Measurements from ENCODE around the gene CTXND1.
A peak's percentile ranks its signal among the peaks of the same experiment; 100 is the strongest.
"Not testable (repeated sequence)": the region's sequence is repeated elsewhere in the genome, so short reads cannot be mapped to it uniquely, and the experiment has no call there.

CTXND1 gene

DNA sequence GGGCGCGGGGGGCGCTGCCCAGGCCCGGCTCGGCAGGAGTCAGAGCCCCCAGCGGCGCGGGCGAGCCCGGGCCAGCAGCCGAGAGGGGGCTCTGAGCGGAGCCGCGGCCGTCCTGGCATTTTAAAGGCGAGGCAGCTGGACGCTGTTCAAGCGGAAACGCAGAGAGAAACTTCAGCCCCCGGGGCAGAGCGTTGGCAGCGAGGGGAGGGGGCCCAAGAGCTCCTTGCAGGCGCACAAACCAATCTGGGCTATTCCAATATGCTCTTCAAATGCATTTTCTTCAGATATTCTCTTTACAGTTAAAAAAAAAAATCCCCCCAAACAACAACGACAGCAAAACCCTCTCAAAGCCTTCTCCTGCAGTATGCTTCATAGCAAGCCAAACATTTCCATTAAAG lies at the start of gene CTXND1:
Gene CTXND1, minus strand, starts transcription at position 93 of the 398 bp plus-strand sequence. CDS start 50,264 bp downstream, outside the sequence.
- Mint-ChIP-seq H3K9me3 (no peaks in the 10 kb centered on the region), H3K4me3 (peak within 1 kb of the TSS; percentile 22), H3K36me3 (no peaks in the 10 kb centered on the region), H3K27ac (no peak within 1 kb of the TSS), H3K4me1 (no peaks in the 10 kb centered on the region)
- DNase-seq (ENCODE audit: low spot score in 2 of 2) (no peak), ATAC-seq (no peak)

DNA sequence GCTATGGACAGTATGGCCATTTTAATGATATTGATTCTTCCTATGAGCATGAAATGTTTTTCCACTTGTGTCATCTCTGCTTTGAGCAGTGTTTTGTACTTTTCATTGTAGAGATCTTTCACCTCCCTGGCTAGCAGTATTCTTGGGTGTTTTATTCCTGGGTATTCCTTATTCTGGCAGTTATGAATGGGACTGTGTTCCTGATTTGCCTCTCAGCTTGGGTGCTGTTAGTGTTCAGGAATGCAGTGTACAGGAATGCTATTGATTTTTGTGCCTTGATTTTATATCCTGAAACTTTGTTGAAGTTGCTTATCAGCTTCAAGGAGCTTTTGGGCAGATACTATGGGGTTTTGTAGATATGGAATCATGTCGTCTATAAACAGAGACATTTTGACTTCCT lies 49.5 kb upstream of the CTXND1 start:
- DNase-seq (ENCODE audit: low spot score in 2 of 2) (no peak), ATAC-seq (no peak)
- no peak overlapping the region for H3K4me3 Mint-ChIP-seq
- no peak overlapping the region for H3K27ac Mint-ChIP-seq
- no peaks in the 10 kb centered on the region for H3K9me3 Mint-ChIP-seq
- no peaks in the 10 kb centered on the region for H3K4me1 Mint-ChIP-seq
- no peaks in the 10 kb centered on the region for H3K36me3 Mint-ChIP-seq

DNA sequence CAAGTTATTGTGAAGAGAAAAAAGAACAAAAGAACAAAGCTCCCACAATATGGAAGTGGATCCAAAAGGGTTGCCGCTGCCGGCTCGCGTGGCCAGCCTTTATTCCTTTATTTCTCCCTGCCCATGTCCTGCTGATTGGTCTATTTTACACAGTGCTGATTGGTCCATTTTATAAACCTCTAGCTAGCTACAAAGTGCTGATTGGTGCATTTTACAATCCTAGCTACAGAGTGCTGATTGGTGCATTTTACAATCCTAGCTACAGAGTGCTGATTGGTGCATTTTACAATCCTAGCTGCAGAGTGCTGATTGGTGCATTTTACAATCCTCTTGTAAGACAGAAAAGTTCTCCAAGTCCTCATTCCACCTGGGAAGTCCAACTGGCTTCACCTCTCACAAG lies 43.8 kb upstream of the CTXND1 start:
- not testable (repeated sequence) for H3K9me3 Mint-ChIP-seq; H3K4me1 Mint-ChIP-seq; H3K4me3 Mint-ChIP-seq; DNase-seq (ENCODE audit: low spot score in 2 of 2); H3K27ac Mint-ChIP-seq; H3K36me3 Mint-ChIP-seq; ATAC-seq

DNA sequence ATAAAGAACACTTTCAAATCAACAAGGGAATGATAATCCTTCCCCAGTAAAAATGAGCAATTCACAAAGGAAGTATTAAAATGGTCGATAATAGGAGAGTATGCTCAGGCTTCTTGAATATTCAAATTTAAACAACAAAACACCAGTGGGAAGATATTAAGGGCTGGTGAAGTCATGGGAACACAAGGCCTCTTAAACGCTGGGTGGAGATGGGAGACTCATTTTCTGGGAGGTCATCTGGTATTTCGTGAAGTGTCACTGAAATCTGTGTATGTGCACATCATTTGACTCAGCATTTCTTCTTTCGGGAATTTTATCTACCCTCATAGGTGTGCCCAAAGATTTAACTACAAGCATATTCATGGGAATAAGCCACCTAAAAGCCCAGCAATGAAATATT lies 40.1 kb upstream of the CTXND1 start:
- Mint-ChIP-seq H3K4me3 (no peak overlapping the region), H3K27ac (no peak overlapping the region), H3K36me3 (no peaks in the 10 kb centered on the region), H3K9me3 (no peaks in the 10 kb centered on the region), H3K4me1 (no peaks in the 10 kb centered on the region)
- ATAC-seq (no peak), DNase-seq (ENCODE audit: low spot score in 2 of 2) (no peak)

DNA sequence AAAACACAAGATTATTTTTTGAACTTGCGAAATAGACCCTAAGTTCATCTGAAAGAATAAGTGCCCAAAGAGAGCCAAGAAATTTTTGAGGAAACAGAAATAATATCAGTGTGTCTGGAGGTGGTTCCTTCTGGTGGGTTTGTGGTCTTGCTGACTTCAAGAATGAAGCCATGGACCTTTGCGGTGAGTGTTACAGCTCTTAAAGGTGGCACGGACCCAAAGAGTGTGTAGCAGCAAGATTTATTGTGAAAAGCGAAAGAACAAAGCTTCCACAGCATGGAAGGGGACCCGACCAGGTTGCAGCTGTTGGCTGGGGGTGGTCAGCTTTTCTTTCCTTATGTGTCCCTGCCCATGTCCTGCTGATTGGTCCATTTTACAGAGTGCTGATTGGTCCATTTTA lies 38.9 kb upstream of the CTXND1 start:
- H3K4me3 Mint-ChIP-seq; H3K4me1 Mint-ChIP-seq; DNase-seq (ENCODE audit: low spot score in 2 of 2); ATAC-seq; H3K36me3 Mint-ChIP-seq; H3K27ac Mint-ChIP-seq; H3K9me3 Mint-ChIP-seq: not testable (repeated sequence)

DNA sequence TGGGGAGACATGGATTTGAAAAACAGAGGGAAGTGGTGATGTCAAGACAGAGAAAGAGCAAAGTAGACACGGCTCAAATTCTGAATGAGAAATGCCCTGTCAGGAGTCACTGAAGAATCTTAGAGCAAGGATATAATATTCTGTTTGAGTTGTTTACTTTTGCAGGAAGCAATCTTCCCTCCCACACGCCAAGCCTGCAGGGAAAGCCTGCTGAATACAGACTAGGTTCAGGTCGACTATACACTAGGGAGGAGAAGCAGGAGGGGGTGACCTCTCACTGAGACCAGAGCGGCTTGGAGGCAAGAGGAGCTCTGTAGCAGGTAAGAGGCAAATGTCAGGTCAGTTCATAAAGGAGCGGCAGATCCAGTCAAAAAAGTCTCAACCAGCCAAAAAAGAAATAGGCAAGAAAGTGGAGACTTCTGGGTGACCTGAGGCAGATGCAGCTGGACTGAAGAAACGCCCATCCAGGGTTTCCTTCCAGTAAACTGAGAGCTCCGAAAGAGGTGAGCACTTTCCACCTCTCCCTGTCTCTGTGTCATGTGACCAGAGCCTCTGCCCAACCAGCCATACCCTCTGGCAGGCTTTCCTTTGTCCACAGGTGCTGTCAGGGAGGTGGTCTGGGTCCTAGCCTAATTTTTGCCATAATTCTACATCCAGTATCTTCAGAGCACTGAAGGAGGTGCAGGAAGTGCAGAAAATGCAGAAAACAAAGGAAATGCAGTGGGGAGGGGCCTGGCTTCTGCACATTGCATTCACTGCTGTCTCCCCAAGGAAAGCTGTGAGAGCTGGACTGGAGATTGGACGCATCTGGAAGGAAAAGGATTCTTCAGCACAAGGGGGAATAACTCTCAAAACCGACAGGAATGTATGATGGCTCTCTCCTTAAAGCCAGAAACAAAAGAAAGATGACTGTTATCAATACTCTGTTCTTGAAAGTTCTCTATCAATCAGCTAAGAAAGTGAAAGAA lies 37.8 kb upstream of the CTXND1 start:
- H3K4me3 Mint-ChIP-seq, result no peak overlapping the region
- no peaks in the 10 kb centered on the region for H3K9me3 Mint-ChIP-seq
- H3K36me3 Mint-ChIP-seq, result no peaks in the 10 kb centered on the region
- ATAC-seq (no peak), DNase-seq (ENCODE audit: low spot score in 2 of 2) (no peak)
- no peaks in the 10 kb centered on the region for H3K4me1 Mint-ChIP-seq
- no peak overlapping the region for H3K27ac Mint-ChIP-seq

DNA sequence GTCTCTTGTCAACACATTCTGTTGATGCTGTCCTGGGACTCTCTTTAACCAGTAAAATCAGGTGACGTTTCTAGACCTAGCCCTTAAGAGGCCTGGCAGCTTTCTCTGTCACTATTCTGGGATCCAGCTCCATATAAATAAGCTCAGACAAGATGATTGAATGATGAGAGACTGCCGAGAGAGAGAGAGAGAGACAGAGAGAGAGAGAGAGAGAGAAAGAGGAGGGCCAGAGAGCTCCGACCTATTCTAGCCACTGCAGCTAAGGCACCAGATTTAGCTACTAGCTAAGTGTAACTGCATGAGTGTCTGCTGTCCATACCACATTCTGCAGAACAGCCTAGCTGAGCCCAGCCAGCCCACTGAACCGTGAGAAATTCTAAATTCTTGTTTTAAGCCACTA lies 36.1 kb upstream of the CTXND1 start:
- DNase-seq (ENCODE audit: low spot score in 2 of 2) (no peak), ATAC-seq (no peak)
- H3K9me3 Mint-ChIP-seq, result no peaks in the 10 kb centered on the region
- no peak overlapping the region for H3K27ac Mint-ChIP-seq
- no peak overlapping the region for H3K4me3 Mint-ChIP-seq
- H3K36me3 Mint-ChIP-seq, result no peaks in the 10 kb centered on the region
- H3K4me1 Mint-ChIP-seq, result no peaks in the 10 kb centered on the region

DNA sequence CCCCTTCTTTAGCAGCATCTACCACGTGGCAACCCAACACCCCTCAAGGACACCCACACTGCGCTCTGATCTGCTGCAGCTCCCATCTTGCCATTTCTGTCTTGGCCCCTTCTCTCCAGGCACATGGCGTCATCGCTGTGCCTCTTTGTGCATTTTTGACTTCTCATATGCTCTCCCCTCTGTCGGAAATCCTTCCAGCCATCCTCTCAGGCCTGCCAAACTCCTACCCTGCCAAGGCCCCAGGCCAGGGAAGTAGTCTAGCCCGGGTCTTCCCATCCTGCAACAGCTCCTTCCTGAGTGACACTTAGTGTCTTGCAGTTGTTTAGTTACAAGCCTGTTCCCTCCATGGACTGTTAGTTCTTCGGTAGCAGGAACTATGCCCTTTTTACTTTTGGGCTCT lies 34.0 kb upstream of the CTXND1 start:
- Mint-ChIP-seq H3K36me3 (no peaks in the 10 kb centered on the region), H3K9me3 (no peaks in the 10 kb centered on the region), H3K4me3 (no peak overlapping the region), H3K27ac (no peak overlapping the region), H3K4me1 (no peaks in the 10 kb centered on the region)
- DNase-seq (ENCODE audit: low spot score in 2 of 2), result no peak
- ATAC-seq, result peak; percentile 11

DNA sequence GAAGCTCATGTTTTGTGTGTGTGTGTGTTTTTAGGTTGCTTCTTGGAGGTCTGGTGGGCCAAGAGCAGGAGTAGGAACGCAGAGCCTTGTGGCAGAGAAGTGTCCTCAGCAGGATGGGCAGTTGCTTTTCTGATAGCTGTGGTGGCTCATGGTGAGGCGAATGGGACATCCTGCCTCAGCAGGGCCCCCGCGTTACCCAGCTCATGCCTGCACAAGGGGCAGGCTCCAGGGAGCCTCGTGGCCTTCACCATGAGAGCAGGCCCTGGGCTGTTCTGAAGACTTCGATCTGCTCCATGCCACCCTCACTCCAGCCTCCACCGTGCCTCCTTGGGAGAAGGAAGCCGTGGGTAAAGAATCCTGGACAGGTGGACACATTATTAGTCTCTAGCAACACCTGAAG lies 33.4 kb upstream of the CTXND1 start:
- no peak overlapping the region for H3K27ac Mint-ChIP-seq
- no peaks in the 10 kb centered on the region for H3K4me1 Mint-ChIP-seq
- H3K36me3 Mint-ChIP-seq, result no peaks in the 10 kb centered on the region
- H3K9me3 Mint-ChIP-seq, result no peaks in the 10 kb centered on the region
- no peak overlapping the region for H3K4me3 Mint-ChIP-seq
- ATAC-seq (no peak), DNase-seq (ENCODE audit: low spot score in 2 of 2) (no peak)

DNA sequence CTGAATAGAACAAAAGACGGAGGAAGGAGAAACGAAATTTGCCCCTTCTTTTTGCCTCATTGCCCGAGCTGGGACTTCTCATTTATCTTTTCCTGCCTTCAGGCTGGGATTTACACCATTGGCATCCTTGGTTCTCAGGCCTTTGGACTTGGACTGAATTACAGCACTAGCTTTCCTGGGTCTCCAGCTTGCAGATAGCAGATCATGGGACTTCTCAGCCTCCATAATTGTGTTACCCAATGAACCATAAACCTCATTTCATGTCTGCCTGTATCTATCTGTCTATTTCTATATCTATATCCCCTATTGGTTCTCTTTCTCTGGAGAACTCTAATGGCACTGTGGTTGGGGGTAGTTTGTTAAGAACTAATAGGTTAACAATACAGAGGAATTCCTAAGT lies 31.5 kb upstream of the CTXND1 start:
- ATAC-seq (no peak), DNase-seq (ENCODE audit: low spot score in 2 of 2) (no peak)
- no peaks in the 10 kb centered on the region for H3K4me1 Mint-ChIP-seq
- no peak overlapping the region for H3K4me3 Mint-ChIP-seq
- H3K36me3 Mint-ChIP-seq, result no peaks in the 10 kb centered on the region
- H3K27ac Mint-ChIP-seq, result no peak overlapping the region
- H3K9me3 Mint-ChIP-seq, result no peaks in the 10 kb centered on the region

DNA sequence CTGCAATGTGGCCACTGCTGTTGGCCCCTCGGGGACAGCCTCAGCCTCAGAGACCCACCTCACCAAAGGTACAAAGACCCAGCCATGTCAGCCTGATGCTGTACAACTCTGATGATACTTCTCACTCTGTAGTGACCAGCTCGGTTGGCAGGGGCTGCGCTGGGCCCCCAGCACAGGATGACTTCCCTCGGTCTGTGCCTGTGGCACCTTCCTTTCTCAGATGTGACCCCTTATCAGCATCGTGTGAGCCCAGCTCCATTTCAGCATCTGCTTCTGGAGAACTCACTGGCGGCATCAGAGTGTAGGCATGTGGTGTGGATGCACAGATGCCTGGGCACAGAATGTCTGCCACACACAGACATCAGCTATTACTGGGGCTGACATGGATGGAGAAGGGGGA lies 25.1 kb upstream of the CTXND1 start:
- Mint-ChIP-seq H3K4me1 (no peaks in the 10 kb centered on the region), H3K36me3 (no peaks in the 10 kb centered on the region), H3K9me3 (no peaks in the 10 kb centered on the region), H3K27ac (no peak overlapping the region), H3K4me3 (no peak overlapping the region)
- DNase-seq (ENCODE audit: low spot score in 2 of 2) (no peak), ATAC-seq (peak; percentile 27)

DNA sequence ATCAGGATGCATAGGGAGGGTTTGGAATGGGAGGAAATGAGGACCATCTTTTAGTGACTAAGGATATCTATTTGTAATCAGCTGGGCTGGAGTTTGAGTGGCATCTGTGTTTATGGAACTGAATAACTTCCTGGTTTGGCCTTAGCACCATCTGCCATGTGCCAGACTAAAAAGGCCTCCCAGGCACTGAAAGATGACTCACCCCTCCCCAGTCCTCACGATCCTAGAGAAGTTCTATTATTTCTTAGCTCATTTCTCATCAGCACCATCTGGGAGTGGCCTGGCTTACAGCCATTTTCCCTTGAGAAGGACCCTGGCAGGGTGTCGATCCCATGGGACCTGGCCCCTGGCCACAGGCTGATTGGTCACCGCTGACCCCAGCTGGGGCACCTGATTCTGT lies 23.9 kb upstream of the CTXND1 start:
- no peaks in the 10 kb centered on the region for H3K4me1 Mint-ChIP-seq
- no peaks in the 10 kb centered on the region for H3K36me3 Mint-ChIP-seq
- DNase-seq (ENCODE audit: low spot score in 2 of 2) (no peak), ATAC-seq (no peak)
- H3K27ac Mint-ChIP-seq, result no peak overlapping the region
- no peak overlapping the region for H3K4me3 Mint-ChIP-seq
- H3K9me3 Mint-ChIP-seq, result no peaks in the 10 kb centered on the region

DNA sequence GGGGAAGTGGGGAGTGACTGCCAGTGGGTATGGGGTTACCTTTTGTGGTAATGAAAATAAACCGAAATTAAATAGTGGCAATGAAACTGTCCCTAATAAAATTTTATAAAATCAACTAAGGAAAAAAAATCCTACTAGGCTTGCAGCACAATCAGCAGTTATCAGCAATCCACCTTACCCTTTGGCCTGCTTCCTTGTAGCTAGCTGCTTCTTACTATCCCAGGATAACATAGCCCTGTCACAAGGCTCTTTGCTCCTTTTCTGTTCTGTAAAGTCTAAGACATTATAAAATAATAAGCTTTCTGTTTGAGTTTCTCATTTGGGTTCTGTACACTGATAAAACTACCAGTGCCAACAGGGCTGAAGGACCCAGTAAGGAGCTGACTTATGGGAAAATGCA lies 23.0 kb upstream of the CTXND1 start:
- no peak for DNase-seq (ENCODE audit: low spot score in 2 of 2)
- no peaks in the 10 kb centered on the region for H3K9me3 Mint-ChIP-seq
- H3K27ac Mint-ChIP-seq, result no peak overlapping the region
- H3K4me1 Mint-ChIP-seq, result no peaks in the 10 kb centered on the region
- H3K36me3 Mint-ChIP-seq, result no peaks in the 10 kb centered on the region
- no peak overlapping the region for H3K4me3 Mint-ChIP-seq
- ATAC-seq, result no peak

DNA sequence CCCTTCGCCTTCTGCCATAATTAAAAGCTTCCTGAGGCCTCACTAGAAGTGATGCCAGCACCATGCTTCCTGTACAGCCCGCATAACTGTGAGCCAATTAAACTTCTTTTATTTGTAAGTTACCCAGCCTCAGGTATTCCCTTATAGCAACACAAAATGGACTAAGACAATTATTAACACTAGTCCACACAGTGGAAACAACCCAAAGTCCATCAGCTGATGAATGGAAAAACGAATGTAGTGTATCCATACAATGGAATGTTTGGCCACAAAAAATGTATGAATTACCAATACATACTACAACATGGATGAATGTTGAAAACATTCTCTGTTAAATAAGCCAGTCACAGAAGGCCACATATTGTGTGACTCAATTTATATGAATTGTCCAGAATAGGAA lies 22.5 kb upstream of the CTXND1 start:
- Mint-ChIP-seq H3K4me1 (no peaks in the 10 kb centered on the region), H3K27ac (no peak overlapping the region), H3K4me3 (no peak overlapping the region), H3K9me3 (no peaks in the 10 kb centered on the region), H3K36me3 (no peaks in the 10 kb centered on the region)
- DNase-seq (ENCODE audit: low spot score in 2 of 2), result no peak
- no peak for ATAC-seq

DNA sequence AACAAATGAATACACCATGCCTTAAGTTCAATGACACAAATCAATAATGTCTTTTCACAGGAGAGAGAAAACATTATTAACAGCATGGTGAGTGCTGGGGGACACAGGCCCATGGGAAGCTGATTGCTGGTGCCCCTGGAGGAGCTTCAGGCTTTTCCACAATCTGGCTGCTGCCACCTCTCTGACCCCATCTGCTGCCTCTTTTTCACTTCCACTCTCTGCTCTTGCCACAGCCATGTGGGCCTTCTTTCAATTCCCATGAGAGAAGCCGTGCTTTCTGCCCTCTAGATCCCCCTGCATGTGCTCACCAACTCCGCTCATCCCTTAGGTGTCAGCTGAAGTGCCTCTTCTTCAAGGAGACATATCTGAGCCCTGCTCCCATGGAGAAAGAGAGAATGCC lies 21.0 kb upstream of the CTXND1 start:
- H3K4me1 Mint-ChIP-seq, result no peaks in the 10 kb centered on the region
- H3K4me3 Mint-ChIP-seq, result no peak overlapping the region
- ATAC-seq (no peak), DNase-seq (ENCODE audit: low spot score in 2 of 2) (no peak)
- no peak overlapping the region for H3K27ac Mint-ChIP-seq
- no peaks in the 10 kb centered on the region for H3K9me3 Mint-ChIP-seq
- H3K36me3 Mint-ChIP-seq, result no peaks in the 10 kb centered on the region

DNA sequence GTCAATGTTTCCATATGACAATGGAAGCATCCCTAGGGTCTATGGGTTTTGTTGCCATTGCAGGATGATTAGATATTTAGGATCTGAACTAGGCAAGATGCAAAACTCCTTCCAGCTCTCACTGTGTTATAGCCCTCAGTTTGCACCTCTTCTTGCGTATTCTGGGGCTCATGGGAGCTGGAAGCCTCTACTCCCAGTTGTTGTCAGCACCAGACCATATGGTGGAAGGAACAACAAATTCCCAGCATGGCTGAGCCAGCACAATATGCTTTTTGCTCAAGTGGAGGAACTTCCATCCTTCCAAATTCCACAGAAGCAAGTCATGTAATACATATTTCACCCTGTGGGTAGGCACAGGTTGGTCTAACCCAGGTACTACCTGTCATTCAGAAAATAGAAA lies 18.5 kb upstream of the CTXND1 start:
- Mint-ChIP-seq H3K4me1 (no peaks in the 10 kb centered on the region), H3K4me3 (no peak overlapping the region), H3K9me3 (no peaks in the 10 kb centered on the region), H3K36me3 (no peaks in the 10 kb centered on the region), H3K27ac (no peak overlapping the region)
- DNase-seq (ENCODE audit: low spot score in 2 of 2) (no peak), ATAC-seq (no peak)

All from stimulated activated effector memory CD8-positive, alpha-beta T cell treated with anti-CD3 and anti-CD28 coated beads, Interleukin-12 subunit alpha, Interleukin-12 subunit beta, amount 100 ng/mL, for 72 hours (primary cell).